Activated naive CD4-positive, alpha-beta T cell treated with anti-CD3 and anti-CD28 coated beads for 36 hours (primary cell): ENCODE results near the gene ALDH1L2. TPM values are rescaled to one million over a fixed set of nuclear protein-coding genes. Genes with fewer than 3 reads are reported as not detected.

Experiments
- CTCF ChIA-PET: fragments of 350-600 bp; sonication (Branson Sonifier 250); formaldehyde crosslinking; loops from one replicate; lab custom pipeline; 2021; ENCODE audit warnings: antibody characterized with exemption; lab: Charles Lee
- DNase-seq: peaks from one replicate; pipeline ENCODE4 v3.0.0-alpha.2; 2020
- H3K27ac Mint-ChIP-seq: one replicate; pipeline ENCODE4 v1.8.0; 2021; ENCODE audit warnings: mild to moderate bottlenecking, mixed read lengths
- H3K27me3 Mint-ChIP-seq: one replicate; pipeline ENCODE4 v1.8.0; 2021; ENCODE audit warnings: low read depth, mixed read lengths
- H3K36me3 Mint-ChIP-seq: one replicate; pipeline ENCODE4 v1.8.0; 2021; ENCODE audit warnings: low read depth, mixed read lengths
- H3K4me1 Mint-ChIP-seq: one replicate; pipeline ENCODE4 v1.8.0; 2021; ENCODE audit warnings: low read depth, mixed read lengths
- H3K4me3 Mint-ChIP-seq: one replicate; pipeline ENCODE4 v1.8.0; 2021; ENCODE audit warnings: mild to moderate bottlenecking, moderate library complexity, mixed read lengths
- H3K9me3 Mint-ChIP-seq: one replicate; pipeline ENCODE4 v1.8.0; 2021; ENCODE audit warnings: mixed read lengths
- intact Hi-C: fragments of 100-400 bp; cut with micrococcal nuclease; formaldehyde crosslinking; loops from one replicate; pipeline ENCODE4 v1.15.1; 2023
- total RNA-seq, 2 experiments: library from RNA; stranded (reverse); gene quantifications; one replicate each; pipeline ENCODE4 v1.2.3, GENCODE V29; 2021

Gene ALDH1L2
- 10 to 100 TPM; 12.2 to 14.3 TPM for total RNA-seq

GRCh38 chr12:105084251-105085250 lies at the start of gene ALDH1L2:
Gene ALDH1L2 (minus strand): TSS chr12:105084458. CDS start chr12:105084436, 22 bp downstream.
- no peaks in the 10 kb centered on the region for H3K9me3 Mint-ChIP-seq
- peaks cover 2% of the 10 kb centered on the region for H3K36me3 Mint-ChIP-seq
- intact Hi-C loops: loop anchor here (1.0 kb wide), 1 partner anchor 23 kb away; the partner anchor contains the start of gene WASHC4
- H3K27me3 Mint-ChIP-seq: peaks cover 21% of the 10 kb centered on the region
- H3K4me1 Mint-ChIP-seq: peaks cover 8% of the 10 kb centered on the region
- peak within 1 kb of the TSS; percentile 87 for H3K4me3 Mint-ChIP-seq
- CTCF ChIA-PET: no interaction called here
- H3K27ac Mint-ChIP-seq: no peak within 1 kb of the TSS
- peak; percentile 65 for DNase-seq

GRCh38 chr12:105120551-105120950 lies 36.3 kb upstream of the ALDH1L2 start:
- Mint-ChIP-seq H3K9me3 (no peaks in the 10 kb centered on the region), H3K4me1 (peaks cover 5% of the 10 kb centered on the region), H3K36me3 (peaks cover 25% of the 10 kb centered on the region), H3K27me3 (no peaks in the 10 kb centered on the region), H3K27ac (no peak overlapping the region), H3K4me3 (no peak overlapping the region)
- no peak for DNase-seq
- intact Hi-C loops: no loop called here
- CTCF ChIA-PET: no interaction called here

GRCh38 chr12:105116969-105117368 lies 32.7 kb upstream of the ALDH1L2 start:
- DNase-seq: no peak
- Mint-ChIP-seq H3K4me3 (no peak overlapping the region), H3K36me3 (peaks cover 28% of the 10 kb centered on the region), H3K9me3 (no peaks in the 10 kb centered on the region), H3K27ac (no peak overlapping the region), H3K27me3 (no peaks in the 10 kb centered on the region), H3K4me1 (peaks cover 9% of the 10 kb centered on the region)
- intact Hi-C loops: no loop called here
- CTCF ChIA-PET: no interaction called here

GRCh38 chr12:105113094-105113493 lies 28.8 kb upstream of the ALDH1L2 start:
- CTCF ChIA-PET: no interaction called here
- H3K27me3 Mint-ChIP-seq: no peaks in the 10 kb centered on the region
- no peak for DNase-seq
- no peak overlapping the region for H3K27ac Mint-ChIP-seq
- H3K36me3 Mint-ChIP-seq: peaks cover 23% of the 10 kb centered on the region
- no peaks in the 10 kb centered on the region for H3K9me3 Mint-ChIP-seq
- peaks cover 31% of the 10 kb centered on the region for H3K4me1 Mint-ChIP-seq
- no peak overlapping the region for H3K4me3 Mint-ChIP-seq
- intact Hi-C loops: no loop called here

GRCh38 chr12:105110851-105111250 lies 26.6 kb upstream of the ALDH1L2 start:
- H3K36me3 Mint-ChIP-seq: peaks cover 15% of the 10 kb centered on the region
- no peak overlapping the region for H3K27ac Mint-ChIP-seq
- peaks cover 7% of the 10 kb centered on the region for H3K27me3 Mint-ChIP-seq
- H3K4me3 Mint-ChIP-seq: no peak overlapping the region
- H3K4me1 Mint-ChIP-seq: peaks cover 38% of the 10 kb centered on the region
- DNase-seq: no peak
- CTCF ChIA-PET: no interaction called here
- H3K9me3 Mint-ChIP-seq: no peaks in the 10 kb centered on the region
- intact Hi-C loops: no loop called here

GRCh38 chr12:105109465-105110212 lies 25.4 kb upstream of the ALDH1L2 start:
- CTCF ChIA-PET: no interaction called here
- peak overlapping the region; percentile 90 for H3K4me3 Mint-ChIP-seq
- peaks cover 10% of the 10 kb centered on the region for H3K36me3 Mint-ChIP-seq
- intact Hi-C loops: loop anchor here (2.0 to 5.0 kb wide), 6 partner anchors 221 to 1267 kb away; partner anchors contain the start of genes C12orf75, NFYB, NT5DC3 and TCP11L2
- peaks cover 3% of the 10 kb centered on the region for H3K9me3 Mint-ChIP-seq
- no peak overlapping the region for H3K27ac Mint-ChIP-seq
- H3K27me3 Mint-ChIP-seq: peaks cover 9% of the 10 kb centered on the region
- no peak for DNase-seq
- H3K4me1 Mint-ChIP-seq: peaks cover 38% of the 10 kb centered on the region

- Mint-ChIP-seq H3K9me3 (peaks cover 3% of the 10 kb centered on the region), H3K36me3 (peaks cover 5% of the 10 kb centered on the region), H3K4me3 (peak within 1 kb of the TSS; percentile 90), H3K4me1 (peaks cover 35% of the 10 kb centered on the region), H3K27ac (peak within 1 kb of the TSS; percentile 91), H3K27me3 (peaks cover 13% of the 10 kb centered on the region)
- intact Hi-C loops: loop anchor here (1.0 to 5.0 kb wide), 13 partner anchors 23 to 1985 kb away; partner anchors contain the start of genes ALDH1L2, APPL2, C12orf75 and CRY1
- CTCF ChIA-PET: no interaction called here
- DNase-seq: peak; percentile 95
Measured at GRCh38 chr12:105107494-105108371, 23.5 kb upstream of the ALDH1L2 start, which contains the start of gene WASHC4. Gene WASHC4 (plus strand): TSS chr12:105107731. CDS start chr12:105107801, 70 bp downstream.

GRCh38 chr12:105107171-105107493 lies 22.9 kb upstream of the ALDH1L2 start:
- H3K27me3 Mint-ChIP-seq: peaks cover 14% of the 10 kb centered on the region
- no peak for DNase-seq
- intact Hi-C loops: loop anchor here (1.0 to 5.0 kb wide), 11 partner anchors 23 to 1986 kb away; partner anchors contain the start of genes ALDH1L2, APPL2, CRY1 and NT5DC3
- peaks cover 3% of the 10 kb centered on the region for H3K36me3 Mint-ChIP-seq
- peaks cover 3% of the 10 kb centered on the region for H3K9me3 Mint-ChIP-seq
- H3K4me3 Mint-ChIP-seq: peak overlapping the region; percentile 90
- peak overlapping the region; percentile 91 for H3K27ac Mint-ChIP-seq
- peaks cover 31% of the 10 kb centered on the region for H3K4me1 Mint-ChIP-seq
- CTCF ChIA-PET: no interaction called here

- Mint-ChIP-seq H3K36me3 (no peaks in the 10 kb centered on the region), H3K9me3 (peaks cover 3% of the 10 kb centered on the region), H3K4me3 (peak overlapping the region; percentile 90), H3K4me1 (peaks cover 28% of the 10 kb centered on the region), H3K27me3 (peaks cover 14% of the 10 kb centered on the region), H3K27ac (no peak overlapping the region)
- CTCF ChIA-PET: no interaction called here
- intact Hi-C loops: loop anchor here (1.0 to 5.0 kb wide), 11 partner anchors 22 to 1986 kb away; partner anchors contain the start of genes ALDH1L2, APPL2, CRY1 and NT5DC3
- no peak for DNase-seq
Measured at GRCh38 chr12:105106621-105107020, 22.4 kb upstream of the ALDH1L2 start.

- peaks cover 14% of the 10 kb centered on the region for H3K27me3 Mint-ChIP-seq
- no peak overlapping the region for H3K4me3 Mint-ChIP-seq
Measured at GRCh38 chr12:105104762-105105161, 20.5 kb upstream of the ALDH1L2 start.

GRCh38 chr12:105102673-105103072 lies 18.4 kb upstream of the ALDH1L2 start:
- Mint-ChIP-seq H3K9me3 (peaks cover 3% of the 10 kb centered on the region), H3K36me3 (no peaks in the 10 kb centered on the region), H3K4me1 (peaks cover 8% of the 10 kb centered on the region), H3K27ac (no peak overlapping the region), H3K4me3 (no peak overlapping the region), H3K27me3 (peaks cover 14% of the 10 kb centered on the region)
- no peak for DNase-seq
- CTCF ChIA-PET: no interaction called here
- intact Hi-C loops: no loop called here

More at GRCh38 chr12:105104762-105105161, 20.5 kb upstream of the ALDH1L2 start:
- H3K9me3 Mint-ChIP-seq: peaks cover 3% of the 10 kb centered on the region
- intact Hi-C loops: loop anchor here (5.0 kb wide), 4 partner anchors 607 to 1262 kb away; partner anchors contain the start of genes NT5DC3, TCP11L2 and TDG
- CTCF ChIA-PET: interaction anchor here (1.0 kb wide), 1 partner anchor 28 kb away, joined by 7 read pairs; no protein-coding TSS in a partner anchor
- no peaks in the 10 kb centered on the region for H3K36me3 Mint-ChIP-seq
- peaks cover 17% of the 10 kb centered on the region for H3K4me1 Mint-ChIP-seq
- no peak overlapping the region for H3K27ac Mint-ChIP-seq
- no peak for DNase-seq
